ENCODE measurements around the gene FBXO34.

GRCh38 chr14:55399183-55399582 lies 128.0 kb downstream of the FBXO34 start:
- no peak for TF ChIP-seq EP300 (IDR thresholded peaks at IDR 0.05)
- TF ChIP-seq CTCF (IDR thresholded peaks at IDR 0.05): no peak
- no peak for TF ChIP-seq POLR2A (IDR thresholded peaks at IDR 0.05)

All from suprapubic skin (tissue), 3 donors.